NCI-H128 (cell line): ENCODE results near the gene STK32B.
"Not testable (repeated sequence)": the region's sequence is repeated elsewhere in the genome, so short reads cannot be mapped to it uniquely, and the experiment has no call there.

Source experiments
- DNase-seq: peaks from one replicate; lab custom pipeline; 2025; ENCODE audit not compliant: unreplicated experiment; lab: John Stamatoyannopoulos, UW

The STK32B gene

GRCh38 chr4:5200513-5200912, 149.2 kb downstream of the STK32B start:
- DNase-seq = no peak

- no peak for DNase-seq
Measured at GRCh38 chr4:5203309-5203992, 152.2 kb downstream of the STK32B start.

- no peak for DNase-seq
Measured at GRCh38 chr4:5203993-5204310, 152.7 kb downstream of the STK32B start.

GRCh38 chr4:5204781-5205180, 153.5 kb downstream of the STK32B start:
- no peak for DNase-seq

GRCh38 chr4:5206016-5206790, 154.9 kb downstream of the STK32B start:
- DNase-seq = no peak

GRCh38 chr4:5209862-5210261, 158.6 kb downstream of the STK32B start:
- no peak for DNase-seq

GRCh38 chr4:5211282-5211839, 160.1 kb downstream of the STK32B start:
- DNase-seq = no peak

GRCh38 chr4:5212255-5213013, 161.2 kb downstream of the STK32B start:
- no peak for DNase-seq

GRCh38 chr4:5213087-5213595, 161.9 kb downstream of the STK32B start:
- DNase-seq = no peak

- DNase-seq = no peak
Measured at GRCh38 chr4:5215321-5215720, 164.0 kb downstream of the STK32B start.

- DNase-seq = no peak
Measured at GRCh38 chr4:5217421-5217820, 166.1 kb downstream of the STK32B start.

GRCh38 chr4:5218376-5219069, 167.2 kb downstream of the STK32B start:
- no peak for DNase-seq

- no peak for DNase-seq
Measured at GRCh38 chr4:5220028-5220427, 168.7 kb downstream of the STK32B start.

GRCh38 chr4:5222047-5222446, 170.8 kb downstream of the STK32B start:
- DNase-seq = no peak

GRCh38 chr4:5222951-5223350, 171.7 kb downstream of the STK32B start:
- no peak for DNase-seq

- DNase-seq = no peak
Measured at GRCh38 chr4:5224340-5224739, 173.1 kb downstream of the STK32B start.

- DNase-seq = no peak
Measured at GRCh38 chr4:5232549-5232948, 181.3 kb downstream of the STK32B start.

- no peak for DNase-seq
Measured at GRCh38 chr4:5237086-5237660, 185.9 kb downstream of the STK32B start.

GRCh38 chr4:5238173-5238572, 186.9 kb downstream of the STK32B start:
- DNase-seq = no peak

- DNase-seq = not testable (repeated sequence)
Measured at GRCh38 chr4:5247061-5247460, 195.8 kb downstream of the STK32B start.

- no peak for DNase-seq
Measured at GRCh38 chr4:5247735-5248134, 196.5 kb downstream of the STK32B start.
